K562 (cell line): ENCODE results near the gene ING2. TPM values are rescaled to one million over a fixed set of nuclear protein-coding genes. Genes with fewer than 3 reads are reported as not detected.
A peak's percentile ranks its signal among the peaks of the same experiment; 100 is the strongest.

ENCODE experiments used
- ATAC-seq: fragments of 200-7000 bp; cut with Tn5 transposase; 3 replicates; pipeline ENCODE4 v1.9.1; 2020; ENCODE audit warnings: moderate library complexity
- BruUV-seq: library from RNA; stranded (reverse); fragments of 400-500 nt; replicated peaks from 2 replicates; lab custom pipeline; 2021; lab: Mats Ljungman, UMichigan
- CTCF ChIA-PET: fragments of 300-600 bp; formaldehyde crosslinking; extraction: SDS; loops from one replicate; lab custom pipeline; 2021; ENCODE audit warnings: low intra/inter-chr PET ratio; lab: Yijun Ruan, JAX
- POLR2A ChIA-PET: fragments of 300-600, 350-650 bp; sonication (Branson Sonifier 250); formaldehyde crosslinking; extraction: SDS; loops from one replicate; lab custom pipeline; 2021; ENCODE audit warnings: antibody characterized with exemption, inconsistent platforms; lab: Yijun Ruan, JAX
- DNase-seq, 4 experiments: peaks; one replicate each; pipeline versions ENCODE4 v3.0.0 to v3.0.0-alpha.2; 2011 to 2018; ENCODE audit warnings: low spot score in 3 of 4, mixed read lengths in 3 of 4; ENCODE audit errors: extremely low read depth in 1 of 4
- FAIRE-seq: peaks from 2 replicates; lab custom pipeline; 2011; peaks lifted over from hg19 to GRCh38; lab: Jason Lieb, UNC
- H2AFZ ChIP-seq: 2 replicates; pipeline ENCODE4 v1.6.0; 2011; ENCODE audit warnings: low read depth, low read length, control low read depth, inconsistent platforms
- H3K27ac ChIP-seq: fragments of 200-600 bp; 3 replicates; pipeline ENCODE4 v1.8.0; 2011; ENCODE audit warnings: low read depth, mild to moderate bottlenecking, control low read depth, inconsistent platforms, low read length, moderate library complexity, mixed read lengths; ENCODE audit errors: extremely low read depth
- H3K27me3 ChIP-seq, 2 experiments: fragments of 300-600 bp in 1 of 2; 2 replicates in 1 of 2; 3 replicates in 1 of 2; pipeline versions ENCODE4 v1.6.0 to v1.8.0; 2011; ENCODE audit warnings: inconsistent platforms in 2 of 2, low read length in 2 of 2, mild to moderate bottlenecking in 1 of 2, mixed read lengths in 1 of 2, moderate library complexity in 1 of 2; ENCODE audit not compliant: control insufficient read depth in 2 of 2, insufficient read depth in 2 of 2
- H3K36me3 ChIP-seq: fragments of 300-600 bp; 3 replicates; pipeline ENCODE4 v1.8.0; 2011; ENCODE audit warnings: mild to moderate bottlenecking, low read length, inconsistent platforms; ENCODE audit not compliant: control insufficient read depth, insufficient read depth
- H3K4me1 ChIP-seq, 2 experiments: fragments of 200-600 bp in 1 of 2; replicated peaks in 1 of 2; 2 replicates in 1 of 2; 3 replicates in 1 of 2; pipeline versions ENCODE4 v1.5.1 to v1.8.0; 2011; ENCODE audit warnings: inconsistent platforms in 2 of 2, low read length in 2 of 2, mild to moderate bottlenecking in 1 of 2, mixed read lengths in 1 of 2, moderate library complexity in 1 of 2; ENCODE audit not compliant: control insufficient read depth in 2 of 2, insufficient read depth in 2 of 2
- H3K4me2 ChIP-seq: 2 replicates; pipeline ENCODE4 v1.6.1; 2011; ENCODE audit warnings: low read length, control low read depth, inconsistent platforms, mixed read lengths; ENCODE audit not compliant: insufficient read depth
- H3K4me3 ChIP-seq: fragments of 200-600 bp; sonication (generic), shearing (Covaris generic); 2 replicates; pipeline ENCODE4 v1.5.1; 2016; ENCODE audit warnings: control low read depth, inconsistent platforms
- H3K79me2 ChIP-seq: fragments of 200-600 bp; 3 replicates; pipeline ENCODE4 v1.8.0; 2011; ENCODE audit warnings: low read length, inconsistent platforms; ENCODE audit not compliant: control insufficient read depth, insufficient read depth
- H3K9ac ChIP-seq, 2 experiments: 2 replicates each; pipeline versions ENCODE4 v1.6.0 to v1.6.1; 2011; ENCODE audit warnings: low read depth in 2 of 2, low read length in 2 of 2, control low read depth in 1 of 2, inconsistent platforms in 1 of 2, mild to moderate bottlenecking in 1 of 2, mixed read lengths in 1 of 2; ENCODE audit not compliant: insufficient read depth in 1 of 2
- H3K9me1 ChIP-seq: one replicate; pipeline ENCODE4 v1.6.0; 2011; ENCODE audit warnings: inconsistent platforms, mild to moderate bottlenecking, low read length, moderate library complexity; ENCODE audit not compliant: control insufficient read depth, insufficient read depth
- H3K9me3 ChIP-seq: replicated peaks from 2 replicates; pipeline ENCODE4 v1.5.1; 2011; ENCODE audit warnings: low read depth, low read length, inconsistent platforms; ENCODE audit not compliant: control insufficient read depth, insufficient read depth
- H4K20me1 ChIP-seq: replicated peaks from 2 replicates; pipeline ENCODE4 v1.6.1; 2011; ENCODE audit warnings: low read length, inconsistent platforms, mixed read lengths; ENCODE audit not compliant: control insufficient read depth, insufficient read depth
- CREB1 ChIP-seq, 2 experiments: sonication (generic) in 1 of 2; formaldehyde crosslinking in 1 of 2; IDR thresholded peaks; 2 replicates each; pipeline versions ENCODE4 v1.6.1 to v1.8.0; 2012 to 2022; ENCODE audit warnings: inconsistent platforms in 1 of 2, mild to moderate bottlenecking in 1 of 2, missing genetic modification reagents in 1 of 2, moderate library complexity in 1 of 2
- HDAC2 ChIP-seq: fragments of 450-650 bp; IDR thresholded peaks from 2 replicates; pipeline ENCODE4 v1.6.1; 2016; ENCODE audit warnings: mild to moderate bottlenecking
- HDAC6 ChIP-seq: IDR thresholded peaks from 2 replicates; pipeline ENCODE4 v1.6.1; 2012; ENCODE audit warnings: low read depth, mild to moderate bottlenecking, control low read depth, inconsistent platforms, low read length, moderate library complexity
- IRF2 ChIP-seq: sonication (generic); formaldehyde crosslinking; IDR thresholded peaks from 2 replicates; pipeline ENCODE4 v1.8.1; 2022; ENCODE audit warnings: mild to moderate bottlenecking, missing genetic modification reagents
- KAT2B ChIP-seq: IDR thresholded peaks from one replicate; pipeline ENCODE4 v1.6.1; 2012; ENCODE audit warnings: low read depth, mild to moderate bottlenecking, control low read depth, inconsistent platforms, low read length, moderate library complexity
- KDM5B ChIP-seq: fragments of 200-600 bp; sonication (generic); IDR thresholded peaks from 2 replicates; pipeline ENCODE4 v1.6.1; 2012; ENCODE audit warnings: low read depth, mild to moderate bottlenecking, moderate library complexity, low read length, control low read depth, inconsistent platforms; ENCODE audit not compliant: insufficient replicate concordance
- NRF1 ChIP-seq, 2 experiments: fragments of 450-650 bp; IDR thresholded peaks in 1 of 2; conservative IDR thresholded peaks in 1 of 2; 2 replicates each; pipeline ENCODE4 v1.6.1; 2014; ENCODE audit warnings: mild to moderate bottlenecking in 2 of 2
- POLR2B ChIP-seq: fragments of 450-650 bp; IDR thresholded peaks from 2 replicates; pipeline ENCODE4 v1.6.1; 2018; ENCODE audit warnings: low read depth; ENCODE audit not compliant: partially characterized antibody
- ZBTB7A ChIP-seq: IDR thresholded peaks from 2 replicates; pipeline ENCODE4 v1.6.1; 2011; ENCODE audit warnings: low read depth, mild to moderate bottlenecking, low read length, moderate library complexity, borderline replicate concordance; ENCODE audit not compliant: control insufficient read depth
- WGBS: fragments of 100-300 bp; shearing (Covaris generic); methylation state at CpG from one replicate; pipeline ENCODE4 v1.1.6; 2016; ENCODE audit warnings: low coverage, mixed read lengths; ENCODE audit not compliant: insufficient coverage; ENCODE audit errors: missing lambda C conversion rate; 5-methylcytosine and 5-hydroxymethylcytosine counted together
- in situ Hi-C: fragments of 300-500 bp; cut with MboI; formaldehyde crosslinking; loops from 4 replicates; pipeline ENCODE4 v1.15.0; 2018; ENCODE audit warnings: inconsistent platforms, mixed read lengths
- intact Hi-C: fragments of 100-400 bp; cut with micrococcal nuclease; formaldehyde crosslinking; loops from 2 replicates; pipeline ENCODE4 v1.14.2; 2022
- polyA plus RNA-seq, 8 experiments: library from polyadenylated mRNA; depleted of rRNA in 4 of 8; stranded (reverse) in 5 of 8; unstranded in 3 of 8; fragments of >200 nt; fragmentation: Nextera tagmentation in 2 of 8; fragmentation: Illumina TruSeq in 1 of 8; extraction: Ambion mirVana in 2 of 8; extraction: Trizol in 1 of 8; gene quantifications; 2 replicates each; pipeline versions ENCODE4 v1.2.1 to v1.2.3, GENCODE V29; 2011 to 2014; ENCODE audit warnings: inconsistent platforms in 1 of 8, missing spikeins in 1 of 8
- total RNA-seq, 7 experiments: library from RNA; depleted of rRNA in 6 of 7; stranded (reverse); fragments of >200 nt in 6 of 7; fragmentation: Illumina TruSeq in 2 of 7; extraction: Trizol in 2 of 7; gene quantifications; 2 replicates each; pipeline versions ENCODE4 v1.2.1 to v1.2.3, GENCODE V29; 2011 to 2021; ENCODE audit warnings: low replicate concordance in 1 of 7
- TF ChIP-seq, protein P1 (sequence below), 2 experiments: IDR thresholded peaks; 2 replicates each; pipeline ENCODE4 v1.6.1; 2012; ENCODE audit warnings: improper control_type of control experiment in 2 of 2, low read depth in 2 of 2, low read length in 2 of 2, borderline replicate concordance in 1 of 2
- TF ChIP-seq, protein P2 (sequence below), 2 experiments: fragments of 450-650 bp; formaldehyde crosslinking in 1 of 2; IDR thresholded peaks; 2 replicates each; pipeline versions ENCODE4 v1.4.0 to v1.6.1; 2014 to 2020; ENCODE audit warnings: mild to moderate bottlenecking in 2 of 2, borderline replicate concordance in 1 of 2, low read depth in 1 of 2

The ING2 gene
- total and polyA plus RNA-seq, 9 of the 15 experiments (the other 6 are each of a cell fraction or from before 2014, with no cell fraction given) = 2.9 to 21.4 (median 12.4) TPM

DNA sequence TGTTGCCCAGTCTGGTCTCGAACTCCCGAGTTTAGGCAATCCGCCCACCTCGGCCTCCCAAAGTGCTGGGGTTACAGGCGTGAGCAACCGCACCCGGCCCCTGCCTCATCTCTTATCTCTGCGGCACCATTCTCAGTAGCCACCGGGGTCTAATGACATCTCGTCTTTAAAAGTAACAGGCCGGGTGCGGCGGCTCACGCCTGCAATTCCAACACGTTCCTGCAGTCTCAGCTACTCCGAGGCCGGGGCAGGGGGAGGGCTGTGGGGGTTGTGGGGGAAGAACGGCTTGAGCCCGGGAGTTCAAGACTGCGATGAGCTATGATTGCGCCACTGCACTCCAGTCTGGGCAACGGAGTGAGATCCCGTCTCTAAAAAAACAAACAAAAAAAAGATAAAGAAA lies 28.8 kb downstream of the ING2 start:
- Histone ChIP-seq H3K9me3 (no peaks in the 10 kb centered on the region), H3K4me1 (peaks cover 9 to 11% of the 10 kb centered on the region in 2 experiments; a peak in 3 of 5 replicates), H3K4me2 (peak overlapping the region; percentile 59; the same call in 1 of the 2 replicates), H3K27ac (no peak overlapping the region), H3K9me1 (no peaks in the 10 kb centered on the region), H3K4me3 (no peak overlapping the region), H4K20me1 (no peaks in the 10 kb centered on the region; the same call in 1 of the 2 replicates), H2AFZ (peak overlapping the region; percentile 61), H3K79me2 (no peaks in the 10 kb centered on the region), H3K36me3 (no peaks in the 10 kb centered on the region), H3K27me3 (peaks cover 15 to 35% of the 10 kb centered on the region in 2 experiments), H3K9ac (no peak overlapping the region; a peak in 1 of 4 replicates)
- WGBS = 0% methylated on average over 15 of the region's 23 CpGs
- FAIRE-seq (peak; percentile 52), DNase-seq (peak; percentile 53 to 82 (median 64)), ATAC-seq (peak; percentile 99)
- no TSS peak for BruUV-seq
- in situ Hi-C loops = no loop called here
- intact Hi-C loops = no loop called here
- ChIA-PET CTCF (no interaction called here), POLR2A (interaction anchor here (1.0 to 1.2 kb wide), 2 partner anchors 16 to 91 kb away, joined by 3 read pairs; no protein-coding TSS in a partner anchor)
- TF ChIP-seq KDM5B = no peak
- TF ChIP-seq, protein P1, sequence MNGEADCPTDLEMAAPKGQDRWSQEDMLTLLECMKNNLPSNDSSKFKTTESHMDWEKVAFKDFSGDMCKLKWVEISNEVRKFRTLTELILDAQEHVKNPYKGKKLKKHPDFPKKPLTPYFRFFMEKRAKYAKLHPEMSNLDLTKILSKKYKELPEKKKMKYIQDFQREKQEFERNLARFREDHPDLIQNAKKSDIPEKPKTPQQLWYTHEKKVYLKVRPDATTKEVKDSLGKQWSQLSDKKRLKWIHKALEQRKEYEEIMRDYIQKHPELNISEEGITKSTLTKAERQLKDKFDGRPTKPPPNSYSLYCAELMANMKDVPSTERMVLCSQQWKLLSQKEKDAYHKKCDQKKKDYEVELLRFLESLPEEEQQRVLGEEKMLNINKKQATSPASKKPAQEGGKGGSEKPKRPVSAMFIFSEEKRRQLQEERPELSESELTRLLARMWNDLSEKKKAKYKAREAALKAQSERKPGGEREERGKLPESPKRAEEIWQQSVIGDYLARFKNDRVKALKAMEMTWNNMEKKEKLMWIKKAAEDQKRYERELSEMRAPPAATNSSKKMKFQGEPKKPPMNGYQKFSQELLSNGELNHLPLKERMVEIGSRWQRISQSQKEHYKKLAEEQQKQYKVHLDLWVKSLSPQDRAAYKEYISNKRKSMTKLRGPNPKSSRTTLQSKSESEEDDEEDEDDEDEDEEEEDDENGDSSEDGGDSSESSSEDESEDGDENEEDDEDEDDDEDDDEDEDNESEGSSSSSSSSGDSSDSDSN (IDR thresholded peaks at IDR 0.05; ENCODE audit: borderline replicate concordance in 1 of 2, low read depth in 2 of 2, low read length in 2 of 2) = peak in 1 of 2 experiments; percentile 71; a peak in 1 of 4 replicates
- no peak for TF ChIP-seq KAT2B
- TF ChIP-seq CREB1 (IDR thresholded peaks at IDR 0.05) = no peak
- no peak for TF ChIP-seq CREB1 (CRISPR knock-in tag; IDR thresholded peaks at IDR 0.05)
- TF ChIP-seq, protein P2, sequence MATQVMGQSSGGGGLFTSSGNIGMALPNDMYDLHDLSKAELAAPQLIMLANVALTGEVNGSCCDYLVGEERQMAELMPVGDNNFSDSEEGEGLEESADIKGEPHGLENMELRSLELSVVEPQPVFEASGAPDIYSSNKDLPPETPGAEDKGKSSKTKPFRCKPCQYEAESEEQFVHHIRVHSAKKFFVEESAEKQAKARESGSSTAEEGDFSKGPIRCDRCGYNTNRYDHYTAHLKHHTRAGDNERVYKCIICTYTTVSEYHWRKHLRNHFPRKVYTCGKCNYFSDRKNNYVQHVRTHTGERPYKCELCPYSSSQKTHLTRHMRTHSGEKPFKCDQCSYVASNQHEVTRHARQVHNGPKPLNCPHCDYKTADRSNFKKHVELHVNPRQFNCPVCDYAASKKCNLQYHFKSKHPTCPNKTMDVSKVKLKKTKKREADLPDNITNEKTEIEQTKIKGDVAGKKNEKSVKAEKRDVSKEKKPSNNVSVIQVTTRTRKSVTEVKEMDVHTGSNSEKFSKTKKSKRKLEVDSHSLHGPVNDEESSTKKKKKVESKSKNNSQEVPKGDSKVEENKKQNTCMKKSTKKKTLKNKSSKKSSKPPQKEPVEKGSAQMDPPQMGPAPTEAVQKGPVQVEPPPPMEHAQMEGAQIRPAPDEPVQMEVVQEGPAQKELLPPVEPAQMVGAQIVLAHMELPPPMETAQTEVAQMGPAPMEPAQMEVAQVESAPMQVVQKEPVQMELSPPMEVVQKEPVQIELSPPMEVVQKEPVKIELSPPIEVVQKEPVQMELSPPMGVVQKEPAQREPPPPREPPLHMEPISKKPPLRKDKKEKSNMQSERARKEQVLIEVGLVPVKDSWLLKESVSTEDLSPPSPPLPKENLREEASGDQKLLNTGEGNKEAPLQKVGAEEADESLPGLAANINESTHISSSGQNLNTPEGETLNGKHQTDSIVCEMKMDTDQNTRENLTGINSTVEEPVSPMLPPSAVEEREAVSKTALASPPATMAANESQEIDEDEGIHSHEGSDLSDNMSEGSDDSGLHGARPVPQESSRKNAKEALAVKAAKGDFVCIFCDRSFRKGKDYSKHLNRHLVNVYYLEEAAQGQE (IDR thresholded peaks at IDR 0.05; ENCODE audit: borderline replicate concordance) = no peak
- TF ChIP-seq, protein P2 (CRISPR knock-in tag; IDR thresholded peaks at IDR 0.05; ENCODE audit: low read depth) = no peak
- peak; percentile 28 to 32; a peak in 1 of 4 replicates for TF ChIP-seq NRF1 (conservative IDR thresholded peaks at IDR 0.05 in 1 of 2, IDR thresholded peaks at IDR 0.05 in 1 of 2)
- peak; percentile 74; the same call in 1 of the 2 replicates for TF ChIP-seq ZBTB7A
- no peak for TF ChIP-seq HDAC6
- no peak for TF ChIP-seq HDAC2
- no peak for TF ChIP-seq POLR2B
- TF ChIP-seq IRF2 (CRISPR knock-in tag) = no peak
